ENCODE data around the gene LIMS2.

LIMS2 gene

DNA sequence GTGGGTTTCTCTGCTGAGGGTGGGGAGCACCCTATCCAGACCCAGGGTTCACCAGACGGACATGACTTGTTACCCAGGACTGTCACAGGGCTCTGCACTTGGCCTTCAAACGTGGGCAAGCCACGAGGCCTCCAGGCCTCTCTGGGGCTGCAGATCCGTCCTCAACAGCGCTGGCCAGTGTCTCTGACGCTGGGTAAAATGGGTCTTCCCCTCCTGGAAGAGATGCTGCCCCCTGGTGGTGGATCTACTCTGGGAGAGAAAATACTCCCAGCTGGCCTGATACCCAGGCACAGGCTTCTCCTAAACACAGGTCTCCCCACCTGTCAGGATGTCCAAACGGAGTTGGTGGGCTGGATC, 25.7 kb downstream of the LIMS2 start:
- TF ChIP-seq EZH2phosphoT487 (IDR thresholded peaks at IDR 0.05; ENCODE audit: low read depth), result no peak
- TF ChIP-seq, protein P1, sequence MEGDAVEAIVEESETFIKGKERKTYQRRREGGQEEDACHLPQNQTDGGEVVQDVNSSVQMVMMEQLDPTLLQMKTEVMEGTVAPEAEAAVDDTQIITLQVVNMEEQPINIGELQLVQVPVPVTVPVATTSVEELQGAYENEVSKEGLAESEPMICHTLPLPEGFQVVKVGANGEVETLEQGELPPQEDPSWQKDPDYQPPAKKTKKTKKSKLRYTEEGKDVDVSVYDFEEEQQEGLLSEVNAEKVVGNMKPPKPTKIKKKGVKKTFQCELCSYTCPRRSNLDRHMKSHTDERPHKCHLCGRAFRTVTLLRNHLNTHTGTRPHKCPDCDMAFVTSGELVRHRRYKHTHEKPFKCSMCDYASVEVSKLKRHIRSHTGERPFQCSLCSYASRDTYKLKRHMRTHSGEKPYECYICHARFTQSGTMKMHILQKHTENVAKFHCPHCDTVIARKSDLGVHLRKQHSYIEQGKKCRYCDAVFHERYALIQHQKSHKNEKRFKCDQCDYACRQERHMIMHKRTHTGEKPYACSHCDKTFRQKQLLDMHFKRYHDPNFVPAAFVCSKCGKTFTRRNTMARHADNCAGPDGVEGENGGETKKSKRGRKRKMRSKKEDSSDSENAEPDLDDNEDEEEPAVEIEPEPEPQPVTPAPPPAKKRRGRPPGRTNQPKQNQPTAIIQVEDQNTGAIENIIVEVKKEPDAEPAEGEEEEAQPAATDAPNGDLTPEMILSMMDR (IDR thresholded peaks at IDR 0.05; ENCODE audit: low read depth, low read length), result peak; percentile 87
- Histone ChIP-seq H3K79me2 (ENCODE audit: low read length) (no peaks in the 10 kb centered on the region), H3K9me3 (ENCODE audit: insufficient read depth, low read length) (no peaks in the 10 kb centered on the region), H3K9ac (ENCODE audit: low read length) (peak overlapping the region; percentile 45), H2AFZ (ENCODE audit: low read depth, low read length) (peak overlapping the region; percentile 95), H3K36me3 (replicated peaks; ENCODE audit: low read depth, low read length) (no peaks in the 10 kb centered on the region), H4K20me1 (ENCODE audit: insufficient read depth, low read length) (no peaks in the 10 kb centered on the region), H3K27me3 (ENCODE audit: low read depth, low read length) (no peaks in the 10 kb centered on the region), H3K4me3 (ENCODE audit: low read length) (peak overlapping the region; percentile 67), H3K4me2 (ENCODE audit: low read length) (peak overlapping the region; percentile 88), H3K27ac (ENCODE audit: low read length) (no peak overlapping the region), H3K4me1 (ENCODE audit: low read length) (peaks cover 5% of the 10 kb centered on the region)

DNA sequence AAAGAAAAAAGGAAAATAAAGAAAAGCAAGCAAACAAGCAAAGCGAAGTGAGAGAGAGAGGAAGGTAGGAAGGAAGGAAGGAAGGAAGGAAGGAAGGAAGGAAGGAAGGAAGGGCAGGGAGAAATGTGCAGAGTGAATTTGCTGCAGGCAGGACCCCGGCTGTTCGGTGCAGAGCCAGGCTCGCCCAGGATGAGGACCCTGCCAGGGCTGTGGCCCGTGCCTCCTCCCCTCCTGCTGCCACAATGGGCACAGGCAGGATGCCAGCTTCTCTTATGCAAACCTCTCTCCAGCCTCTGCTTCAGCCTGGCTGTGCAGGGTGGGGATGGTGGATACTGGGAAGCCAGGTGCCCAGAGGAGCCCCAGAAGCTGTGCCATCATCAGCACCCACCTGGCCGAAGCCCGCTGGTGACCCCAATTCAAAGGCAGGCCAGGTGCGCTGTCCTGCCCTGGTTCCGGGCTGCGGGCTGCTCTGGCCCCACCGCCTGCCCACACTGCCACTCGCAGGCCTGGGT, 26.2 kb downstream of the LIMS2 start:
- Histone ChIP-seq H3K79me2 (ENCODE audit: low read length) (no peaks in the 10 kb centered on the region), H3K27me3 (ENCODE audit: low read depth, low read length) (no peaks in the 10 kb centered on the region), H4K20me1 (ENCODE audit: insufficient read depth, low read length) (no peaks in the 10 kb centered on the region), H3K27ac (ENCODE audit: low read length) (no peak overlapping the region), H3K9ac (ENCODE audit: low read length) (peak overlapping the region; percentile 45), H3K4me3 (ENCODE audit: low read length) (peak overlapping the region; percentile 67), H3K4me2 (ENCODE audit: low read length) (peak overlapping the region; percentile 88), H2AFZ (ENCODE audit: low read depth, low read length) (peak overlapping the region; percentile 95), H3K9me3 (ENCODE audit: insufficient read depth, low read length) (no peaks in the 10 kb centered on the region), H3K4me1 (ENCODE audit: low read length) (peaks cover 5% of the 10 kb centered on the region), H3K36me3 (replicated peaks; ENCODE audit: low read depth, low read length) (no peaks in the 10 kb centered on the region)
- TF ChIP-seq EZH2phosphoT487 (IDR thresholded peaks at IDR 0.05; ENCODE audit: low read depth), result no peak
- TF ChIP-seq, protein P1 (IDR thresholded peaks at IDR 0.05; ENCODE audit: low read depth, low read length), result no peak

DNA sequence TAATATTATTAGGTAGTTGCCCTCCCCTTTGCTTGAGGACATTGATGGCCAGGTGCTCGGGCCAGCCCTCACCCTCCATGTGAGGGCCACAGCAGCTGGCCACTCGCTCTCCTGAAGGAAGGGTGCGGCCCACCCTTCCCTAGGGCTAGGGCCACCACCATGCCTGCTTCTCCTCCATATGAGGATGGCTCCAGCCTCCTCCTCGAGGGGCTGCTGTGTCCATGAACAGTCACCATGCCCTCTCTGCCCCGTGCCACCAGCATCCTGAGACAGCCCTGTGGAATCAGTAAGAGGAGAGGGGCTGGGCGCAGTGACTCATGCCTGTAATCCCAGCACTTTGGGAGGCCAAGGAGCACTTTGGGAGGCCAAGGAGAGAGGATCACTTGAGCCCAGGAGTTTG, 27.0 kb downstream of the LIMS2 start:
- no peak overlapping the region for H3K4me3 ChIP-seq (ENCODE audit: low read length)
- H4K20me1 ChIP-seq (ENCODE audit: insufficient read depth, low read length), result no peaks in the 10 kb centered on the region
- no peak for TF ChIP-seq EZH2phosphoT487 (IDR thresholded peaks at IDR 0.05; ENCODE audit: low read depth)
- TF ChIP-seq, protein P1 (IDR thresholded peaks at IDR 0.05; ENCODE audit: low read depth, low read length), result no peak
- H3K36me3 ChIP-seq (replicated peaks; ENCODE audit: low read depth, low read length), result no peaks in the 10 kb centered on the region
- H3K4me2 ChIP-seq (ENCODE audit: low read length), result no peak overlapping the region
- H2AFZ ChIP-seq (ENCODE audit: low read depth, low read length), result no peak overlapping the region
- H3K9ac ChIP-seq (ENCODE audit: low read length), result no peak overlapping the region
- H3K9me3 ChIP-seq (ENCODE audit: insufficient read depth, low read length), result no peaks in the 10 kb centered on the region
- H3K79me2 ChIP-seq (ENCODE audit: low read length), result no peaks in the 10 kb centered on the region
- H3K4me1 ChIP-seq (ENCODE audit: low read length), result peaks cover 5% of the 10 kb centered on the region
- H3K27ac ChIP-seq (ENCODE audit: low read length), result no peak overlapping the region
- no peaks in the 10 kb centered on the region for H3K27me3 ChIP-seq (ENCODE audit: low read depth, low read length)

DNA sequence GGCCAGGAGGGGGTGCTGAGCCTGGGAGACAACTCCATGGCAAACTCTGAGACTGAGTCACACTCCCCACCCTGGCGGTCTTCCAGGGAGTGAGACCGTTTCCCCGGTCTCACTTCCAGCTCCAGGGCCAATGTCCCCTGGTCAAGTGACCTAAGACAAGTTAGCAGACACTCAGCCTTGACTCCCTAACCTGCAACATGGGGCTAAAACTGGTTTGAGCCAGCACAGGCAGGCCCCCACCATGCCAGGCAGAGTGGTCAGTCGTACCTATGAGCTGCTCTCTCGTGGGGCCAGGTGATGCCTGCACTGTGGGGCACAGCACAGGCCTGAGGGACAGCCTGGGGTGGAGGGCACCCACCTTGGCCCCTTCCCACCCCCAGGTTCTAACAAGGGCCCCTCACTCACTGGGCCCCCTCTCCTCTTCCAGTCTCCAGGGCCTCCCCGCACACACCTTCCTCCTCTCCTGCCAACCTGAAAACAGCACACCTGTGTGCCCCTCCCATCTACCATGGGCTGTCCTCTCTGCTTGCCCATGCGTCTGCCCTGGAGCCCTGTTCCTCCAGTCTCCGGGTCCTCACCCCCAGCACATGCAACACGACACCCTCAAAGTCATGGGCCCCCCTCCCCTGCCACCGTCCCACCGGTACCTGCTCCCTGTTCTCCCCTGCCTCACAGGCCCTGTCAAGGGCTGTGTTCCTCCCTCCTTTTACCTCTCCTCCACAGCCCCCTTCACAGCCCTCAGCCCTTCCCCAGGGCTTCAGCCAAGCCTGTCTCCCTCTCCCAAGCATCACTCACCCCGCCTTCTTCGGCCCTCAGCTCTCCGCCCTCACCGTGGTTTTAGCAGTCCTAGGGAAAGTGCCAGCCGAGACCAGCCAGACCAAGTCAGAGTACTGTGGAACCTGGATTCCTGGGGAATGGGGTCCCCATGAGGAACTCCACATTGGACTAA, 27.8 kb downstream of the LIMS2 start:
- H3K4me2 ChIP-seq (ENCODE audit: low read length), result no peak overlapping the region
- H4K20me1 ChIP-seq (ENCODE audit: insufficient read depth, low read length), result no peaks in the 10 kb centered on the region
- H3K9ac ChIP-seq (ENCODE audit: low read length), result no peak overlapping the region
- H3K27ac ChIP-seq (ENCODE audit: low read length), result no peak overlapping the region
- H3K9me3 ChIP-seq (ENCODE audit: insufficient read depth, low read length), result no peaks in the 10 kb centered on the region
- TF ChIP-seq, protein P1 (IDR thresholded peaks at IDR 0.05; ENCODE audit: low read depth, low read length), result no peak
- TF ChIP-seq EZH2phosphoT487 (IDR thresholded peaks at IDR 0.05; ENCODE audit: low read depth), result no peak
- no peaks in the 10 kb centered on the region for H3K79me2 ChIP-seq (ENCODE audit: low read length)
- H3K4me3 ChIP-seq (ENCODE audit: low read length), result no peak overlapping the region
- no peaks in the 10 kb centered on the region for H3K27me3 ChIP-seq (ENCODE audit: low read depth, low read length)
- peaks cover 5% of the 10 kb centered on the region for H3K4me1 ChIP-seq (ENCODE audit: low read length)
- H3K36me3 ChIP-seq (replicated peaks; ENCODE audit: low read depth, low read length), result no peaks in the 10 kb centered on the region
- peak overlapping the region; percentile 47; the same call in 1 of the 2 replicates for H2AFZ ChIP-seq (ENCODE audit: low read depth, low read length)

Data from OCI-LY3 (cell line).